ENCODE data around the gene UBAP2.
"Not testable (repeated sequence)": the region's sequence is repeated elsewhere in the genome, so short reads cannot be mapped to it uniquely, and the experiment has no call there.

The UBAP2 gene

GRCh38 chr9:34046784-34047379, 1.8 kb downstream of the UBAP2 start:
- DNase-seq (ENCODE audit: low read depth): no peak

- DNase-seq (ENCODE audit: low read depth): no peak
Measured at GRCh38 chr9:34045903-34046302, 2.8 kb downstream of the UBAP2 start.

GRCh38 chr9:34042074-34042473, 6.6 kb downstream of the UBAP2 start:
- DNase-seq (ENCODE audit: low read depth): not testable (repeated sequence)

- DNase-seq (ENCODE audit: low read depth): not testable (repeated sequence)
Measured at GRCh38 chr9:34038851-34039250, 9.8 kb downstream of the UBAP2 start.

GRCh38 chr9:34037626-34038025, 11.1 kb downstream of the UBAP2 start:
- DNase-seq (ENCODE audit: low read depth): no peak

- DNase-seq (ENCODE audit: low read depth): no peak
Measured at GRCh38 chr9:34036625-34037024, 12.1 kb downstream of the UBAP2 start.

- no peak for DNase-seq (ENCODE audit: low read depth)
Measured at GRCh38 chr9:34035656-34036055, 13.0 kb downstream of the UBAP2 start.

GRCh38 chr9:34034698-34035065, 14.0 kb downstream of the UBAP2 start:
- peak; percentile 35 for DNase-seq (ENCODE audit: low read depth)

- DNase-seq (ENCODE audit: low read depth): no peak
Measured at GRCh38 chr9:34032631-34033030, 16.1 kb downstream of the UBAP2 start.

- DNase-seq (ENCODE audit: low read depth): no peak
Measured at GRCh38 chr9:34027845-34028574, 20.7 kb downstream of the UBAP2 start.

GRCh38 chr9:34025811-34026210, 22.9 kb downstream of the UBAP2 start:
- no peak for DNase-seq (ENCODE audit: low read depth)

- peak; percentile 45 for DNase-seq (ENCODE audit: low read depth)
Measured at GRCh38 chr9:34025062-34025461, 23.6 kb downstream of the UBAP2 start.

- not testable (repeated sequence) for DNase-seq (ENCODE audit: low read depth)
Measured at GRCh38 chr9:34024476-34024875, 24.2 kb downstream of the UBAP2 start.

- no peak for DNase-seq (ENCODE audit: low read depth)
Measured at GRCh38 chr9:34016149-34016548, 32.5 kb downstream of the UBAP2 start.

GRCh38 chr9:34010979-34011378, 37.7 kb downstream of the UBAP2 start:
- peak; percentile 10 for DNase-seq (ENCODE audit: low read depth)

- no peak for DNase-seq (ENCODE audit: low read depth)
Measured at GRCh38 chr9:34001951-34002350, 46.7 kb downstream of the UBAP2 start.

GRCh38 chr9:34001298-34001697, 47.4 kb downstream of the UBAP2 start:
- DNase-seq (ENCODE audit: low read depth): no peak

GRCh38 chr9:33995449-33995848, 53.2 kb downstream of the UBAP2 start:
- no peak for DNase-seq (ENCODE audit: low read depth)

GRCh38 chr9:33993104-33993503, 55.6 kb downstream of the UBAP2 start:
- no peak for DNase-seq (ENCODE audit: low read depth)

- DNase-seq (ENCODE audit: low read depth): no peak
Measured at GRCh38 chr9:33992632-33993031, 56.1 kb downstream of the UBAP2 start.

GRCh38 chr9:33988219-33988890, 60.3 kb downstream of the UBAP2 start:
- DNase-seq (ENCODE audit: low read depth): peak; percentile 21

- no peak for DNase-seq (ENCODE audit: low read depth)
Measured at GRCh38 chr9:33976414-33976813, 72.3 kb downstream of the UBAP2 start.

- DNase-seq (ENCODE audit: low read depth): no peak
Measured at GRCh38 chr9:33972698-33973097, 76.0 kb downstream of the UBAP2 start.
